ENCODE measurements around the gene TUBA4A.

GRCh38 chr2:219230059-219230540 is 23.6 kb downstream of the TUBA4A start:
- TF ChIP-seq POLR2A (IDR thresholded peaks at IDR 0.05) (no peak), CTCF (IDR thresholded peaks at IDR 0.05 in 4 of 5, conservative IDR thresholded peaks at IDR 0.05 in 1 of 5) (no peak)

Measured in gastrocnemius medialis (tissue), 4 donors.